ENCODE measurements around the gene KIF26A.

- TF ChIP-seq CTCF (IDR thresholded peaks at IDR 0.05; ENCODE audit: insufficient read depth, low read length, poor library complexity, severe bottlenecking), result no peak
- no peak for TF ChIP-seq EZH2phosphoT487 (conservative IDR thresholded peaks at IDR 0.05; ENCODE audit: low read length)
Measured at GRCh38 chr14:104221071-104221625, 82.8 kb downstream of the KIF26A start.
